Left forelimb (tissue), 1 donor: ENCODE data around the gene B3GAT1.
A peak's percentile ranks its signal among the peaks of the same experiment; 100 is the strongest.

Experiments used
- DNase-seq: peaks from one replicate; pipeline ENCODE4 v3.0.0-alpha.2; 2018; ENCODE audit warnings: low spot score

The B3GAT1 gene

GRCh38 chr11:134371436-134372185, 40.4 kb downstream of the B3GAT1 start:
- DNase-seq, result no peak

- DNase-seq, result no peak
Measured at GRCh38 chr11:134370526-134371435, 41.3 kb downstream of the B3GAT1 start.

GRCh38 chr11:134369656-134370525, 42.2 kb downstream of the B3GAT1 start:
- DNase-seq, result no peak

GRCh38 chr11:134367781-134368180, 44.3 kb downstream of the B3GAT1 start:
- no peak for DNase-seq

- DNase-seq, result no peak
Measured at GRCh38 chr11:134366254-134366653, 45.8 kb downstream of the B3GAT1 start.

DNA sequence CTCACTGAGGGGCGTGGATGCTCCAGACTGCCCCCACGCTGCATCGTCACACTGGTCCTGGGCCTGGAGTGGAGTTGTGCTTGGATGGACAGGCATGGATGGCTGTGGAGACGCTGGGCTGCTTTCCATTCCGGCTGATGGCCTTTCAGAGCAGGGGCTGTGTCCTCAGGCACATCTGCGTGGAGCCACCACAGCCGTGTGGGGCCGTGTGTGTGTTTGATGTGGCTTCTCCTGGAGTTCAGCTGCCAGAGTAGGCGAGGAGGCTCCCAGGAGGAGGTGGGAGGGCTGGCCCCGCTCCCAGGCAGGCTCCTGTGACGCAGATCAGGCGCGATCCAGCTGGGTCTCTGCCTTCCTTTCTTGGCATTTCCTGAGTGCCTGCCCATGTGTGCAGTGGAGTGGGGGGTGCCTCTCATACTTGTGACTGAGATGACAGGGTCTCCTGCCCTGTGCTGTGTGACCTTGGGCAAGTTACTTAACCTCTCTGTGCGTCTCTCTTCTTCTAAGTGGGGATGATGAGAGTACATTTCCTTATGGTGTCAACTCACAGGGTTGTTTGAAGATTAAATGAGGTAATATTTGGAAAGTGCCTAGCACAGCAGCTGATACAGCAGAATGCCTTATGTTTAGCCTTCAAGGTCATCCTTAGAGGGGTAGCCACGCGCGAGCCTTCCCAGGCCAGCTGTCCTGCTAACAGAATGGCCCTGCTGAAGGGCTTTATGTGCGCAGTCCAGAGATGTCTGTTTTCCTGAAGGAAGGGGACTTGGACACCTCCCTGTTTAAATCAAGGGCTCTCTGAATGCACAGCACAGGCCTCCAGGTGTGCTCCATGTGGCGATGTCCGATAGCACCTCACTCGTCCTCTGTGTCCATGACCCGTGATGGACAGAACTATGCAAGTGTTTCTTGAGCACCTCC, 46.8 kb downstream of the B3GAT1 start:
- DNase-seq, result no peak

DNA sequence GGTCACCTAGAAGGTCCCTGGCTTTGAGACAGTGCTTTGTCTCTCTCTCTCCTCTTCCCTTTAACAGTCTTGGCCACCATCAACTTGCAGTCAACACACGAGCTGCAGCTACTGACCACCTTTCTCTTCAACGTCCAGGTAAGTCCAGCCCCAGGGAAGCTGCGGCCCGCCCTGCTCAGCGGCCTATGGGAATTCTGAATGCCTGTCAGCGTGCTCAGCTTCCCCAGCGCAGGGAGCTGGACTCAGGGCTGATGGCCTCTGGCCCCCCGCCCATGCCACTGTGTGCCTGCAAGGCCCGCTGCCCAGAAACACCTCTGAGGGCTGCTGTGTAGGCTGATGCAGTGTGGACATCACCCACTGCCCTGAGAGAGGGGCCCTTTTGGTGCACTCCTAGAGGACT, 47.8 kb downstream of the B3GAT1 start:
- DNase-seq, result no peak

DNA sequence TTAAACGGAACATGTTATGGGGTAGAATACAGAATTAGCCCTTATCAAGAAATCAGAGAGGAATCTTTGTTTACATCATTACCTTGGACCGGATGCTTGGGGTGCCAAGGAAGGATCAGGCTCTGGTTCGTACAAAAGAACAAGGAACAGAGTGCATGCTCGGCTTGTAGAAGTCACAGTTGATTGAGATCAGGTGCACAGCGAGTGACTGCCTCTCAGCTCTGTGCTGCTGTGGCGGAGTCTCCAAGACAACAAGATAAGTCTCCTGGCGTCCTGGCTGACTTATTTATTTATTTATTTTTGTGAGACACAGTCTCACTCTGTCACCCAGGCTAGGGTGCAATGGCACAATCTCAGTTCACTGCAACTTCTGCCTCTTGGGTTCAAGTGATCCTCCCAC, 48.5 kb downstream of the B3GAT1 start:
- no peak for DNase-seq

- DNase-seq, result no peak
Measured at GRCh38 chr11:134363161-134363560, 48.9 kb downstream of the B3GAT1 start.

DNA sequence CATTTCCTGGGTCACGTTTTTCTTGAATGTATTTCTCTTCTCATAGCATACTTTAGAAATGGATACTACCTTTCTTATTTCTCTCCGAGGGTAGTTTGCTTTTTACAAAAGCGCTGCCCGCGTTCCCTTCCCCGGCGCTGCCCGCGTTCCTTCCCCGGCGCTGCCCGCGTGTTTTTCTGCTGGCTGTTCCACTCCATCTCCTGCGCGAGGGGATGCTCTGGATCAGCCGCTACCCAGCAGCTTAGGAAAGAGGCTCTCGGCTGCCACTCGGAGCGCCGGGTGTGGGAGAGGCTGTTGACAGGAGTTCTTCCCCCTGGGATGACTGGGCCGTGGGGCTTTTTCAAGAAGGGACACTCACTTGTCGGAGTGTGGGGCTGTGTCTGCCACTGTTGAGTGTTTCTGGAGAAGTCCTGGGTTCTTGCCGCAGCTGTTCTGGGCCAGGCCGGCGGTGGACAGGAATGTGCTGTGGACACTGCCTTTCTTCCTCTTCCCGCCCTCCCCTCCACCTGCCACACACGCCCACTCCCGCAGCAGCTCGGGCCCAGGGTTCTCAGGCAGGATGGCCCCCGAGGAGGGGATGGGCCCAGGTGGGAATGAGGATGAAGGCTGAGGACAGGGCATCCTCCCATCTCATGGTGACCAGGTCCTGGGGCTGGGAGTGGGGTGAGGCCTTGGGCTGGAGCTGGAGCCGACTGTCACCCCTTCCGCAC, 49.7 kb downstream of the B3GAT1 start:
- DNase-seq, result no peak

- DNase-seq, result peak; percentile 62
Measured at GRCh38 chr11:134361661-134362060, 50.4 kb downstream of the B3GAT1 start.

DNA sequence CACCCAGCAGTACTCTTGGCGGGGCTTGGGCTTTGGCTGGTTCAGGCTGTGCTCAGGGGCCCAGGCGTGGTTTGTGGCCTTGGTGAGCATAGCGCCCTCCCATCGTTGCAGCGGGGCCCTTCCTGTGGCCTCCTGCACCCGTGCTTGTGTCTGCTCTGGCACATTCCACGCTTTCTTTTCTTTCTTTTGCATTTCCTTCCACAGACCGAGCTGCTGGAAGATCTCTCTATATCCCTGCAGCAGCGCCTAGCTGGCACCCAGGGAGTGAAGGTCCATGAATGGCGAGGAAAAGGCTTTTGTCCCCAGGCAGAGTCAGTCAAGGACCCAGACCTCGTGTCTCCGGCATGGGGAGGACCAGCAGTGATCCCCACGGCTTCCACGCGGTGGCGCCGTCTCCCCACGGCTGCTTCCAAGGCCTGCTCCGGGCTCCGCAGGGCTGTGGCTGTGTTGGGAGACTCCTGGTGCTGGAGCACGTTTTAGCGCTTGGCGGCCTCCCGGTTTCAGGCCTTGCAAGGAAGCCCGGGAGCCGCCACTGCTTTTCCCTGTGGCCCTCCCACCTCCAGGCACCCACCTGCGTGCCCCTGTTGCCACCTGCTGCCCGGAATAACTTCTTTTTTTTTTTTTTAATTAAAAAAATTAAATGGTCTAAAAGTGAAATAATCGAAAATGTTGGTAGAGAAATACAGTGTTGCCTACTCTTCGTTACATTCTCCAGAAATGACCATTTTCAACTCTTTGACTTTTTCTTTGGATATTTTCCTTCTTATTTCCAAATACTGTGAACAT, 51.8 kb downstream of the B3GAT1 start:
- peak; percentile 87 for DNase-seq

DNA sequence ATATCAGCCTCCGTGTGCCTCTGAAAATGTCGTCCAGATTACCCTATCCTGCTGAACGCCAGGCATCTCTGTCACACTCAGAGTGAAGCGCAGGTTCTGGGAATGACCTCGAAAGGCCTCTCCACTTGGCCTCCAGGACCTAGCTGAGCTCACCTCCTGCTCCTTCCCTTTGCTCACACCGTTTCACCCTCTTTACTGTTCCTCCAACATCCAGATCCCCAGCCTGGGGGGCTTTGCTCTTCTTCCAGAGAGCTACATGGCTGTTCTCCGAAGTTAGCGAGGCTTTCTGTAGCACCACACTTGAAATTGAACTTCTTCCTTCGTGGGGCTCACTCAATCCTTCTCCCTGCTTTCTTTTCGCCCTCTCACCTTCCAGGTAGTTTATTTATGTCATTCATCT, 52.4 kb downstream of the B3GAT1 start:
- DNase-seq, result peak; percentile 25

DNA sequence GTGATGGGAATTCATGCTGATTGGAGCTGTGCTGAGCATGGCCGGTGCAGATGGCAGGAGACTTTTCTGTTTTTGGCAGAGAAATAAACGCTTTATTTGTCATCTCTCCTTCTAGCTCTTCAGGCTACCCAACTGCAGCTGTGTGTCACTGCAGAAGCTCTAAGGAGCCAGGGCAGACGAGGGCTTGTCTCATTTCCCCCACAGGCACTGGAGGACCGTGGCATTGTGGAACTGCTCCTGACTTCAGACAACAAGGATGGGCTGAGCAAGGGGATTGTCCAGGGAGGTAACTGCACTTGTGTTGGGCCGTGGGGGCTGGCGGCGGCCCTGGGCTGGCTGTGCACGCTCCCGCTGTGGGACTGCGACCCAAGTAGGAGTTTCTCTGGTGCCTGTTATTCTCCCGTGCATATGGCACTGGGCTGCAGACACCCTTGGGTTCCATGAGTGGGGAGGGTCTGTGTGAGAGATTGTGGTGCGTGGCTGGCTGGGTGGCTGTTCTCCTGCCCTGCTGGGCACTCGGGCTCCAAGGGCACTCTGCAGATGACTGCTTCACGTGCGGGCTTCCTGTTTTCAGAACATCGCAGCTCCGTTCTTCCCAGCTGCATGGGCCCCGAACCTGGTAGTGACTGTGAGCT, 53.1 kb downstream of the B3GAT1 start:
- peak; percentile 38 for DNase-seq

- DNase-seq, result peak; percentile 62
Measured at GRCh38 chr11:134358165-134358855, 53.7 kb downstream of the B3GAT1 start.

DNA sequence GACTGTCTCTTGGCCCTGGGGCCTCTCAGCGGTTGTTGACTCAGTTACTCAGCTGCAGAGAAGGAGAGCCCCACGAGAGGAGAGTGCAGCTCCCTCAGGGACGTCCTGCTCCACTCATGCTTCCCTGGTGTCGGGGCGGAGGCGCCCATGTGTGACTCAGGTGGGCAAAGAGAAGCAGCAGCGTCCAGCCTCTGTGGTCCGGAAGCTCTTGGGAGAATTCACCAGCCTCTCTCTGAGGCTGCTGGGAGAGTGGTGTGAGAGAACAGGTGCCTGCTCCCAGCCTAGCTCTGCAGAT, 54.5 kb downstream of the B3GAT1 start:
- peak; percentile 36 for DNase-seq

GRCh38 chr11:134356656-134357544, 55.1 kb downstream of the B3GAT1 start:
- peak; percentile 37 for DNase-seq

DNA sequence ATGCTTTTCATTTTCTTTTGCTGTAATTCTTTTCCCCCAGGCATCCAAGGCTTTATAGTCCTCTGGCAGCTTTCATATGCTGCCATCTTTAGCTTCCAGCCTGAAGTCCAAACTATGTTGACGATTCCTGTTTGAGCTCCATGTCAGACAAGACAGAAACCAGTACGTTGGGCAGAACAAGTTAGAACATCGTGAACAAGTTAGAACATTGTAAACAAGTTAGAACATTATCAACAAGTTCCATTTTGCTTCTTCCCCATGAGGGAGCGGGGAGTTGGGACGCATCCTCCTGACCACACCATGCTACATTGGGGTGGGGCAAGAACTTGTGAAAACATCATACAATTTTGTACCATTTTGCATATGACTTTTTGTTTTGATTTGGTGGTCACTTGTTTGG, 56.4 kb downstream of the B3GAT1 start:
- DNase-seq, result peak; percentile 26
